Measurements from ENCODE around the gene TSPAN17.

The TSPAN17 gene

GRCh38 chr5:176621661-176622079 lies 25.6 kb upstream of the TSPAN17 start:
- peak overlapping the region; percentile 37 to 75 for H2BK12ac ChIP-seq (ENCODE audit: low read length in 2 of 2)
- WGBS, result 75% methylated on average over 11 of the region's 13 CpGs
- peaks cover 35% of the 10 kb centered on the region for H3K4me1 ChIP-seq (ENCODE audit: control insufficient read depth, insufficient read depth, low read depth, low read length)
- no peaks in the 10 kb centered on the region for H3K79me1 ChIP-seq (replicated peaks; ENCODE audit: low read length, poor library complexity, severe bottlenecking)
- no peak overlapping the region for H4K8ac ChIP-seq (ENCODE audit: low read length)
- no peak overlapping the region for H2BK15ac ChIP-seq (ENCODE audit: low read depth, poor library complexity, severe bottlenecking)
- H3K4me2 ChIP-seq (ENCODE audit: low read length, poor library complexity, severe bottlenecking), result no peak overlapping the region
- no peak overlapping the region for H3K9ac ChIP-seq (ENCODE audit: low read length)
- H4K91ac ChIP-seq (ENCODE audit: low read length), result peak overlapping the region; percentile 65
- H3K27me3 ChIP-seq (ENCODE audit: control insufficient read depth in 1 of 2, insufficient read depth in 1 of 2, low read length in 2 of 2), result peaks cover 36 to 50% of the 10 kb centered on the region in 2 experiments
- no peak overlapping the region for H2BK5ac ChIP-seq (ENCODE audit: low read depth, low read length, poor library complexity, severe bottlenecking)
- no peak overlapping the region for H3K4me3 ChIP-seq (ENCODE audit: insufficient read depth in 1 of 2, low read depth in 1 of 2, low read length in 2 of 2)
- H2AFZ ChIP-seq (ENCODE audit: low read depth, low read length), result no peak overlapping the region
- peak overlapping the region in 1 of 2 experiments; percentile 47 for H3K4ac ChIP-seq (ENCODE audit: low read depth in 1 of 2, low read length in 2 of 2)
- H3K14ac ChIP-seq (ENCODE audit: low read length in 2 of 2), result peak overlapping the region in 1 of 2 experiments; percentile 66
- H3K18ac ChIP-seq (ENCODE audit: low read depth in 1 of 2, low read length in 2 of 2), result peak overlapping the region; percentile 10 to 73
- H2BK120ac ChIP-seq (ENCODE audit: low read depth, low read length), result no peak overlapping the region
- no peak overlapping the region for H3K23ac ChIP-seq (ENCODE audit: low read length in 2 of 2)
- H3K36me3 ChIP-seq (ENCODE audit: control insufficient read depth in 1 of 2, insufficient read depth in 2 of 2, low read depth in 1 of 2, low read length in 2 of 2), result peaks cover 0 to 3% of the 10 kb centered on the region in 2 experiments
- H3K27ac ChIP-seq (ENCODE audit: low read length, poor library complexity, severe bottlenecking), result no peak overlapping the region
- H3K9me3 ChIP-seq (ENCODE audit: control insufficient read depth, low read length), result no peaks in the 10 kb centered on the region
- peak; percentile 45 for DNase-seq
- no peak overlapping the region for H2AK5ac ChIP-seq (ENCODE audit: low read length, severe bottlenecking)

GRCh38 chr5:176624142-176624541 lies 23.1 kb upstream of the TSPAN17 start:
- no peak overlapping the region for H3K4me2 ChIP-seq (ENCODE audit: low read length, poor library complexity, severe bottlenecking)
- no peak overlapping the region for H2BK15ac ChIP-seq (ENCODE audit: low read depth, poor library complexity, severe bottlenecking)

GRCh38 chr5:176624938-176625337 lies 22.3 kb upstream of the TSPAN17 start:
- no peak overlapping the region for H2BK12ac ChIP-seq (ENCODE audit: low read length in 2 of 2)
- no peak overlapping the region for H2AFZ ChIP-seq (ENCODE audit: low read depth, low read length)
- H3K4me2 ChIP-seq (ENCODE audit: low read length, poor library complexity, severe bottlenecking), result no peak overlapping the region
- H3K18ac ChIP-seq (ENCODE audit: low read depth in 1 of 2, low read length in 2 of 2), result no peak overlapping the region
- no peak overlapping the region for H4K8ac ChIP-seq (ENCODE audit: low read length)
- H3K27me3 ChIP-seq (ENCODE audit: control insufficient read depth in 1 of 2, insufficient read depth in 1 of 2, low read length in 2 of 2), result peaks cover 47 to 53% of the 10 kb centered on the region in 2 experiments
- DNase-seq, result no peak
- H3K14ac ChIP-seq (ENCODE audit: low read length in 2 of 2), result peak overlapping the region in 1 of 2 experiments; percentile 79
- 89% methylated on average over 9 of the region's 9 CpGs for WGBS
- H3K4me1 ChIP-seq (ENCODE audit: control insufficient read depth, insufficient read depth, low read depth, low read length), result peaks cover 39% of the 10 kb centered on the region
- no peak overlapping the region for H2AK5ac ChIP-seq (ENCODE audit: low read length, severe bottlenecking)
- no peak overlapping the region for H4K91ac ChIP-seq (ENCODE audit: low read length)
- H3K9me3 ChIP-seq (ENCODE audit: control insufficient read depth, low read length), result no peaks in the 10 kb centered on the region
- H3K36me3 ChIP-seq (ENCODE audit: control insufficient read depth in 1 of 2, insufficient read depth in 2 of 2, low read depth in 1 of 2, low read length in 2 of 2), result no peaks in the 10 kb centered on the region
- no peak overlapping the region for H2BK15ac ChIP-seq (ENCODE audit: low read depth, poor library complexity, severe bottlenecking)
- peak overlapping the region in 1 of 2 experiments; percentile 74 for H3K23ac ChIP-seq (ENCODE audit: low read length in 2 of 2)
- no peak overlapping the region for H2BK5ac ChIP-seq (ENCODE audit: low read depth, low read length, poor library complexity, severe bottlenecking)
- no peak overlapping the region for H3K27ac ChIP-seq (ENCODE audit: low read length, poor library complexity, severe bottlenecking)
- no peaks in the 10 kb centered on the region for H3K79me1 ChIP-seq (replicated peaks; ENCODE audit: low read length, poor library complexity, severe bottlenecking)
- H3K4me3 ChIP-seq (ENCODE audit: insufficient read depth in 1 of 2, low read depth in 1 of 2, low read length in 2 of 2), result no peak overlapping the region
- no peak overlapping the region for H2BK120ac ChIP-seq (ENCODE audit: low read depth, low read length)
- no peak overlapping the region for H3K4ac ChIP-seq (ENCODE audit: low read depth in 1 of 2, low read length in 2 of 2)
- no peak overlapping the region for H3K9ac ChIP-seq (ENCODE audit: low read length)

More at GRCh38 chr5:176624142-176624541, 23.1 kb upstream of the TSPAN17 start:
- H3K18ac ChIP-seq (ENCODE audit: low read depth in 1 of 2, low read length in 2 of 2), result no peak overlapping the region
- no peak for DNase-seq
- H3K4me1 ChIP-seq (ENCODE audit: control insufficient read depth, insufficient read depth, low read depth, low read length), result peaks cover 38% of the 10 kb centered on the region
- H3K9ac ChIP-seq (ENCODE audit: low read length), result no peak overlapping the region
- H3K9me3 ChIP-seq (ENCODE audit: control insufficient read depth, low read length), result no peaks in the 10 kb centered on the region
- H2AFZ ChIP-seq (ENCODE audit: low read depth, low read length), result no peak overlapping the region
- no peak overlapping the region for H2BK120ac ChIP-seq (ENCODE audit: low read depth, low read length)
- H2BK5ac ChIP-seq (ENCODE audit: low read depth, low read length, poor library complexity, severe bottlenecking), result no peak overlapping the region
- no peak overlapping the region for H2AK5ac ChIP-seq (ENCODE audit: low read length, severe bottlenecking)
- no peak overlapping the region for H3K4me3 ChIP-seq (ENCODE audit: insufficient read depth in 1 of 2, low read depth in 1 of 2, low read length in 2 of 2)
- no peak overlapping the region for H4K91ac ChIP-seq (ENCODE audit: low read length)
- WGBS, result 84% methylated on average over 4 of the region's 4 CpGs
- H3K23ac ChIP-seq (ENCODE audit: low read length in 2 of 2), result no peak overlapping the region
- no peaks in the 10 kb centered on the region for H3K36me3 ChIP-seq (ENCODE audit: control insufficient read depth in 1 of 2, insufficient read depth in 2 of 2, low read depth in 1 of 2, low read length in 2 of 2)
- H3K4ac ChIP-seq (ENCODE audit: low read depth in 1 of 2, low read length in 2 of 2), result no peak overlapping the region
- H3K14ac ChIP-seq (ENCODE audit: low read length in 2 of 2), result no peak overlapping the region
- no peak overlapping the region for H3K27ac ChIP-seq (ENCODE audit: low read length, poor library complexity, severe bottlenecking)
- H3K79me1 ChIP-seq (replicated peaks; ENCODE audit: low read length, poor library complexity, severe bottlenecking), result no peaks in the 10 kb centered on the region
- H4K8ac ChIP-seq (ENCODE audit: low read length), result no peak overlapping the region
- peaks cover 47 to 53% of the 10 kb centered on the region in 2 experiments for H3K27me3 ChIP-seq (ENCODE audit: control insufficient read depth in 1 of 2, insufficient read depth in 1 of 2, low read length in 2 of 2)
- no peak overlapping the region for H2BK12ac ChIP-seq (ENCODE audit: low read length in 2 of 2)

- H3K4ac ChIP-seq (ENCODE audit: low read depth in 1 of 2, low read length in 2 of 2), result no peak overlapping the region
- H2AK5ac ChIP-seq (ENCODE audit: low read length, severe bottlenecking), result no peak overlapping the region
- no peaks in the 10 kb centered on the region for H3K36me3 ChIP-seq (ENCODE audit: control insufficient read depth in 1 of 2, insufficient read depth in 2 of 2, low read depth in 1 of 2, low read length in 2 of 2)
- H2BK5ac ChIP-seq (ENCODE audit: low read depth, low read length, poor library complexity, severe bottlenecking), result no peak overlapping the region
- H2BK120ac ChIP-seq (ENCODE audit: low read depth, low read length), result no peak overlapping the region
- peaks cover 41% of the 10 kb centered on the region for H3K4me1 ChIP-seq (ENCODE audit: control insufficient read depth, insufficient read depth, low read depth, low read length)
- H4K91ac ChIP-seq (ENCODE audit: low read length), result no peak overlapping the region
- DNase-seq, result no peak
- no peak overlapping the region for H2AFZ ChIP-seq (ENCODE audit: low read depth, low read length)
- H3K23ac ChIP-seq (ENCODE audit: low read length in 2 of 2), result no peak overlapping the region
- WGBS, result 84% methylated on average over 2 of the region's 2 CpGs
- H3K4me3 ChIP-seq (ENCODE audit: insufficient read depth in 1 of 2, low read depth in 1 of 2, low read length in 2 of 2), result no peak overlapping the region
- no peak overlapping the region for H2BK12ac ChIP-seq (ENCODE audit: low read length in 2 of 2)
- no peak overlapping the region for H3K18ac ChIP-seq (ENCODE audit: low read depth in 1 of 2, low read length in 2 of 2)
- no peak overlapping the region for H3K27ac ChIP-seq (ENCODE audit: low read length, poor library complexity, severe bottlenecking)
- no peak overlapping the region for H4K8ac ChIP-seq (ENCODE audit: low read length)
- peaks cover 44 to 52% of the 10 kb centered on the region in 2 experiments for H3K27me3 ChIP-seq (ENCODE audit: control insufficient read depth in 1 of 2, insufficient read depth in 1 of 2, low read length in 2 of 2)
- H3K14ac ChIP-seq (ENCODE audit: low read length in 2 of 2), result no peak overlapping the region
- no peak overlapping the region for H3K9ac ChIP-seq (ENCODE audit: low read length)
- H3K9me3 ChIP-seq (ENCODE audit: control insufficient read depth, low read length), result no peaks in the 10 kb centered on the region
- no peak overlapping the region for H2BK15ac ChIP-seq (ENCODE audit: low read depth, poor library complexity, severe bottlenecking)
- no peaks in the 10 kb centered on the region for H3K79me1 ChIP-seq (replicated peaks; ENCODE audit: low read length, poor library complexity, severe bottlenecking)
- no peak overlapping the region for H3K4me2 ChIP-seq (ENCODE audit: low read length, poor library complexity, severe bottlenecking)
Observed at GRCh38 chr5:176625512-176625911, 21.8 kb upstream of the TSPAN17 start.

Measured in mesenchymal stem cell (in vitro differentiated cells and primary cell).